HL-60 (cell line): ENCODE results near the gene PCDHGA1.

Source experiments
- DNase-seq, 2 experiments: peaks; one replicate each; pipeline ENCODE4 v3.0.0-alpha.2; 2010 to 2020; ENCODE audit warnings: low read depth in 1 of 2, low spot score in 1 of 2
- H3K27ac ChIP-seq: fragments of 250-450 bp; sonication (Bioruptor Pico); replicated peaks from 2 replicates; pipeline ENCODE4 v1.5.1; 2020; ENCODE audit warnings: mild to moderate bottlenecking, moderate library complexity
- H3K27me3 ChIP-seq: fragments of 250-450 bp; sonication (Bioruptor Pico); 2 replicates; pipeline ENCODE4 v1.5.1; 2021; ENCODE audit warnings: mild to moderate bottlenecking, moderate library complexity; ENCODE audit not compliant: insufficient read depth, poor library complexity, severe bottlenecking
- H3K4me3 ChIP-seq: replicated peaks from 2 replicates; pipeline ENCODE4 v1.5.1; 2011; ENCODE audit warnings: mild to moderate bottlenecking, control low read depth, low read length; ENCODE audit not compliant: insufficient read depth
- GABPA ChIP-seq: IDR thresholded peaks from 2 replicates; pipeline ENCODE4 v1.6.1; 2012; ENCODE audit warnings: low read depth
- POLR2AphosphoS5 ChIP-seq: IDR thresholded peaks from 2 replicates; pipeline ENCODE4 v1.6.1; 2012; ENCODE audit warnings: low read depth
- SPI1 ChIP-seq: IDR thresholded peaks from 2 replicates; pipeline ENCODE4 v1.6.1; 2012; ENCODE audit warnings: low read depth, mild to moderate bottlenecking, borderline replicate concordance
- TF ChIP-seq, protein P1 (sequence below): IDR thresholded peaks from 2 replicates; pipeline ENCODE4 v1.6.1; 2012; ENCODE audit warnings: low read depth; ENCODE audit not compliant: insufficient replicate concordance
- TF ChIP-seq, protein P2 (sequence below): IDR thresholded peaks from one replicate; pipeline ENCODE4 v1.5.1; 2011; ENCODE audit warnings: low read length, control low read depth, inconsistent platforms; ENCODE audit not compliant: insufficient read depth

Gene PCDHGA1

DNA sequence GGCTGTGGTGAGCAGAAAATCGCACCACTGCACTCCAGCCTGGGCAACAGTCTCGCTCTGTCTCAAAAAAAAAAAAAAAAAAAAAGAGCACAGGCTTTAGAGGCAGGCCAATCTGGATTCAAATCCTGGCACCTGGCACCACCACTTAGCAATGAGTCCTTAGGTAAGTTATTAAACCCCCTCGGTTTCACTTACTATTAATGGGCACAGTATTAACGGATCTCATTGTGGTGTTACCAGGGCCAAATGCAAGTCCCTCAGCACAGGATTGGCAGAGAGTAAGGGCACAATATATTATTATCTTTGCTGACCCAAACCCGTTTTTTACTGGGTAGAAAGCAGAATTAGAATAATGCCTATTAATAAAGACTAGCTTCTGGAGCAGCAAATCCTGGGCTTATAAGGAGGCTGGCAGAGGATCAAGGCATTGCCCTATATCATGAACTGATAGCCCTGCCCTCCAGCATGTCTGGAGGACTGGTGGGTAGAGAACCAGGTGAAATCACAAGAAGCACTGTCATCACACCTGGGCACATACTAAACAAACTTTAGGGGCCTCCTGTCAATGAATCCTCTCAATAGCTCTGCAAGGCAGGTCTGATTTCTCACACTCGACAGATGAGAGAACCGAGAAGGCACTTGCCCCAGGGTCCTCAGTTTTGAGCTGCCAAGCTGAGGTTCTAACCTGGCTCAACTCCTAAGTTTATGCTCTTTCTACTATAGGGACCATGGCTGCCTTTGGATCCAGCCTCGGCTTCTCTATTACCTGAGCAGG lies 176.3 kb downstream of the PCDHGA1 start:
- H3K27ac ChIP-seq: no peak overlapping the region
- no peak for DNase-seq

DNA sequence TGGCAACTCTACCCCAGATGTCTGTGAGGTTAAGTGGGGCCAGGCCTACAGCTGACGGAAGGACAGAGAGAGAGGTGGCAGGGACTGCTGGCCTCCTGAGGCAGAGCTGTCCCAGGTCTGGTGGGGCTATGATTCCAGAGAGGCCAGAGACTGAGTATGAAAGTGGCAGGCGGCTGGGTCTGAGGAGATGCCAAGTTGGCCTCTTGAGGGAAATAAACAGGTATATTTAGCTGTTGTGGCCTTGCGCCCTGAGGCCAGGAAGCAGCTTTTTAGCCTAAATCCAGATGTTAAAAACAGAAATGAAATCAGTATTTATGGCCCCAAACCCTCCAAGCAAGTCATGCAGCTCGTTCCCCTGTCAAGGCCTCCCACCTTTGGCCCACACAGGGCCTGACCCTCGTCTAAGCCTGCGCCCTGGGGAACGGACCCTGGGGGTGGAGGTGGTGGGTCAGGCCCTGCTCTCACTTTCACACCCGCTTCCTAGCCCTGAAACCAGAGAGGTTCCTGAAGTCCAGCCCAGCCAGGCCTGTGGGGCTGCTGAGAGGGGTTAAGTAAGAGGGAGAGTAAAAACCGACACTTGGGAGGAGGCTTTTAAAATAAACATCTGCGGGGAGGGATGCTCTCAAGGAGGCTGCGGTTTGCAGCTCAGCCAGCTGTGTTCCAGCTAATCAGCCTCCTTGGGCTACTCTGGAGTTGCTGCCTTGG lies 177.2 kb downstream of the PCDHGA1 start:
- no peaks in the 10 kb centered on the region for H3K27me3 ChIP-seq
- TF ChIP-seq SPI1 (no peak), POLR2AphosphoS5 (no peak), GABPA (no peak)
- TF ChIP-seq, protein P1, sequence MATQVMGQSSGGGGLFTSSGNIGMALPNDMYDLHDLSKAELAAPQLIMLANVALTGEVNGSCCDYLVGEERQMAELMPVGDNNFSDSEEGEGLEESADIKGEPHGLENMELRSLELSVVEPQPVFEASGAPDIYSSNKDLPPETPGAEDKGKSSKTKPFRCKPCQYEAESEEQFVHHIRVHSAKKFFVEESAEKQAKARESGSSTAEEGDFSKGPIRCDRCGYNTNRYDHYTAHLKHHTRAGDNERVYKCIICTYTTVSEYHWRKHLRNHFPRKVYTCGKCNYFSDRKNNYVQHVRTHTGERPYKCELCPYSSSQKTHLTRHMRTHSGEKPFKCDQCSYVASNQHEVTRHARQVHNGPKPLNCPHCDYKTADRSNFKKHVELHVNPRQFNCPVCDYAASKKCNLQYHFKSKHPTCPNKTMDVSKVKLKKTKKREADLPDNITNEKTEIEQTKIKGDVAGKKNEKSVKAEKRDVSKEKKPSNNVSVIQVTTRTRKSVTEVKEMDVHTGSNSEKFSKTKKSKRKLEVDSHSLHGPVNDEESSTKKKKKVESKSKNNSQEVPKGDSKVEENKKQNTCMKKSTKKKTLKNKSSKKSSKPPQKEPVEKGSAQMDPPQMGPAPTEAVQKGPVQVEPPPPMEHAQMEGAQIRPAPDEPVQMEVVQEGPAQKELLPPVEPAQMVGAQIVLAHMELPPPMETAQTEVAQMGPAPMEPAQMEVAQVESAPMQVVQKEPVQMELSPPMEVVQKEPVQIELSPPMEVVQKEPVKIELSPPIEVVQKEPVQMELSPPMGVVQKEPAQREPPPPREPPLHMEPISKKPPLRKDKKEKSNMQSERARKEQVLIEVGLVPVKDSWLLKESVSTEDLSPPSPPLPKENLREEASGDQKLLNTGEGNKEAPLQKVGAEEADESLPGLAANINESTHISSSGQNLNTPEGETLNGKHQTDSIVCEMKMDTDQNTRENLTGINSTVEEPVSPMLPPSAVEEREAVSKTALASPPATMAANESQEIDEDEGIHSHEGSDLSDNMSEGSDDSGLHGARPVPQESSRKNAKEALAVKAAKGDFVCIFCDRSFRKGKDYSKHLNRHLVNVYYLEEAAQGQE: no peak
- TF ChIP-seq, protein P2, sequence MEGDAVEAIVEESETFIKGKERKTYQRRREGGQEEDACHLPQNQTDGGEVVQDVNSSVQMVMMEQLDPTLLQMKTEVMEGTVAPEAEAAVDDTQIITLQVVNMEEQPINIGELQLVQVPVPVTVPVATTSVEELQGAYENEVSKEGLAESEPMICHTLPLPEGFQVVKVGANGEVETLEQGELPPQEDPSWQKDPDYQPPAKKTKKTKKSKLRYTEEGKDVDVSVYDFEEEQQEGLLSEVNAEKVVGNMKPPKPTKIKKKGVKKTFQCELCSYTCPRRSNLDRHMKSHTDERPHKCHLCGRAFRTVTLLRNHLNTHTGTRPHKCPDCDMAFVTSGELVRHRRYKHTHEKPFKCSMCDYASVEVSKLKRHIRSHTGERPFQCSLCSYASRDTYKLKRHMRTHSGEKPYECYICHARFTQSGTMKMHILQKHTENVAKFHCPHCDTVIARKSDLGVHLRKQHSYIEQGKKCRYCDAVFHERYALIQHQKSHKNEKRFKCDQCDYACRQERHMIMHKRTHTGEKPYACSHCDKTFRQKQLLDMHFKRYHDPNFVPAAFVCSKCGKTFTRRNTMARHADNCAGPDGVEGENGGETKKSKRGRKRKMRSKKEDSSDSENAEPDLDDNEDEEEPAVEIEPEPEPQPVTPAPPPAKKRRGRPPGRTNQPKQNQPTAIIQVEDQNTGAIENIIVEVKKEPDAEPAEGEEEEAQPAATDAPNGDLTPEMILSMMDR: no peak
- H3K27ac ChIP-seq: no peak overlapping the region
- DNase-seq: peak in 1 of 2 experiments; percentile 6
- no peak overlapping the region for H3K4me3 ChIP-seq

More for the DNA sequence above, 176.3 kb downstream of the PCDHGA1 start:
- H3K27me3 ChIP-seq: no peaks in the 10 kb centered on the region
- TF ChIP-seq, protein P2: no peak
- no peak overlapping the region for H3K4me3 ChIP-seq

DNA sequence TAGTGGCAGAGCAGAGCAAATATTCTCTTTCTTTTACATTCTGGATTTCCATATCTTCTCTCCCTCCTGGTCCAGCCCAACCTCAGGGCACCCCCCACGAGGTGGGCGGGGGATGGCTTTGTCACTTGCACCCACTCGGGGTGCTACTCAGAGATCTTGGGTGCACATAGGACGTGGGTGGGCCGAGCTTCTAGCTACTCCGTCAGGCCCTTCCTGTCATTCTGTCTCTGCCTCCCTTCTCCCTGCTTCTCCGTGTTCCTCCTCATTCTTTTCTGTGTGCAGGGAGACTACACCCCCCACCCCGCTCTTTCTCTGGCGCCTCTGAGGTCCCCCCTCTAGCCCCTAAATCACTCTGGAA lies 178.1 kb downstream of the PCDHGA1 start:
- Histone ChIP-seq H3K27ac (no peak overlapping the region), H3K4me3 (no peak overlapping the region), H3K27me3 (no peaks in the 10 kb centered on the region)
- TF ChIP-seq, protein P1: no peak
- TF ChIP-seq SPI1: no peak
- no peak for TF ChIP-seq GABPA
- TF ChIP-seq, protein P2: no peak
- no peak for TF ChIP-seq POLR2AphosphoS5
- DNase-seq: no peak
